K562 (cell line): ENCODE measurements around the gene CENPT. TPM values are rescaled to one million over a fixed set of nuclear protein-coding genes. Genes with fewer than 3 reads are reported as not detected.

Source experiments
- CXXC5 ChIP-seq: fragments of 250-450 bp; sonication (Bioruptor Pico); IDR thresholded peaks from 2 replicates; pipeline ENCODE4 v1.8.0; 2022; ENCODE audit warnings: inconsistent platforms, mild to moderate bottlenecking, moderate library complexity
- ETS2 ChIP-seq: IDR thresholded peaks from 2 replicates; pipeline ENCODE4 v1.6.1; 2016; ENCODE audit warnings: borderline replicate concordance, missing genetic modification characterization, mild to moderate bottlenecking, moderate library complexity, missing compliant biosample characterization; ENCODE audit not compliant: poor library complexity, severe bottlenecking
- FOXJ3 ChIP-seq: sonication (generic); formaldehyde crosslinking; IDR thresholded peaks from 2 replicates; pipeline ENCODE4 v1.4.0; 2020; ENCODE audit warnings: mild to moderate bottlenecking, missing genetic modification reagents
- NCOA6 ChIP-seq: fragments of 450-650 bp; IDR thresholded peaks from 2 replicates; pipeline ENCODE4 v1.6.1; 2017; ENCODE audit warnings: mild to moderate bottlenecking
- POLR3A ChIP-seq: IDR thresholded peaks from 2 replicates; pipeline ENCODE4 v1.6.1; 2011; ENCODE audit warnings: borderline replicate concordance, mild to moderate bottlenecking, moderate library complexity; ENCODE audit not compliant: insufficient read length, insufficient read depth; ENCODE audit errors: extremely low read depth
- POU5F1 ChIP-seq: fragments of 150-350 bp; IDR thresholded peaks from 2 replicates; pipeline ENCODE4 v1.6.1; 2014; ENCODE audit warnings: borderline replicate concordance, low read length, low read depth, mild to moderate bottlenecking; ENCODE audit not compliant: partially characterized antibody
- PRDM10 ChIP-seq: fragments of 450-650 bp; IDR thresholded peaks from 2 replicates; pipeline ENCODE4 v1.6.1; 2018; ENCODE audit not compliant: partially characterized antibody
- PRPF4 ChIP-seq: fragments of 200-400 bp; formaldehyde crosslinking; IDR thresholded peaks from one replicate; pipeline ENCODE4 v1.6.1; 2017; ENCODE audit warnings: low read length, low read depth, mild to moderate bottlenecking; ENCODE audit not compliant: insufficient read depth, poor library complexity, severe bottlenecking
- TAF1 ChIP-seq: IDR thresholded peaks from 2 replicates; pipeline ENCODE4 v1.6.1; 2011; ENCODE audit warnings: mild to moderate bottlenecking, low read length, moderate library complexity; ENCODE audit not compliant: insufficient read depth, control insufficient read depth, severe bottlenecking; ENCODE audit errors: extremely low read depth
- THRAP3 ChIP-seq: fragments of 450-650 bp; IDR thresholded peaks from 2 replicates; pipeline ENCODE4 v1.6.1; 2016; ENCODE audit warnings: mild to moderate bottlenecking, inconsistent platforms, borderline replicate concordance
- ZNF140 ChIP-seq: fragments of 250-450 bp; sonication (Bioruptor Pico); IDR thresholded peaks from 2 replicates; pipeline ENCODE4 v1.8.0; 2021; ENCODE audit warnings: moderate library complexity, mild to moderate bottlenecking, inconsistent platforms
- ZNF184 ChIP-seq: sonication (generic); formaldehyde crosslinking; IDR thresholded peaks from 2 replicates; pipeline ENCODE4 v1.5.0; 2020; ENCODE audit warnings: missing genetic modification reagents
- ZNF318 ChIP-seq, 2 experiments: fragments of 450-650 bp; IDR thresholded peaks; 2 replicates each; pipeline ENCODE4 v1.6.1; 2016; ENCODE audit warnings: mild to moderate bottlenecking in 2 of 2, borderline replicate concordance in 1 of 2, low read depth in 1 of 2, moderate library complexity in 1 of 2
- ZNF41 ChIP-seq: fragments of 250-450 bp; sonication (Bioruptor Pico); conservative IDR thresholded peaks from 2 replicates; pipeline ENCODE4 v1.4.0; 2020; ENCODE audit warnings: mild to moderate bottlenecking
- ZNF764 ChIP-seq: fragments of 250-450 bp; sonication (Bioruptor Pico); IDR thresholded peaks from 2 replicates; pipeline ENCODE4 v1.4.0; 2020; ENCODE audit warnings: low read depth, mild to moderate bottlenecking, moderate library complexity
- polyA plus RNA-seq, 8 experiments: library from polyadenylated mRNA; depleted of rRNA in 4 of 8; stranded (reverse) in 5 of 8; unstranded in 3 of 8; fragments of >200 nt; fragmentation: Nextera tagmentation in 2 of 8; fragmentation: Illumina TruSeq in 1 of 8; extraction: Ambion mirVana in 2 of 8; extraction: Trizol in 1 of 8; gene quantifications; 2 replicates each; pipeline versions ENCODE4 v1.2.1 to v1.2.3, GENCODE V29; 2011 to 2014; ENCODE audit warnings: inconsistent platforms in 1 of 8, missing spikeins in 1 of 8
- total RNA-seq, 7 experiments: library from RNA; depleted of rRNA in 6 of 7; stranded (reverse); fragments of >200 nt in 6 of 7; fragmentation: Illumina TruSeq in 2 of 7; extraction: Trizol in 2 of 7; gene quantifications; 2 replicates each; pipeline versions ENCODE4 v1.2.1 to v1.2.3, GENCODE V29; 2011 to 2021; ENCODE audit warnings: low replicate concordance in 1 of 7

The CENPT gene
- total and polyA plus RNA-seq, 9 of the 15 experiments (the other 6 are each of a cell fraction or from before 2014, with no cell fraction given) = 3.6 to 94.2 (median 44.1) TPM

GRCh38 chr16:67847064-67847861 lies at the start of gene CENPT (continued):
- TF ChIP-seq FOXJ3 (CRISPR knock-in tag) (no peak), PRDM10 (no peak), CXXC5 (CRISPR knock-in tag) (no peak), ETS2 (tag) (no peak), TAF1 (peak; percentile 58), ZNF184 (CRISPR knock-in tag) (no peak), NCOA6 (no peak), ZNF140 (CRISPR knock-in tag) (no peak), ZNF41 (CRISPR knock-in tag) (no peak), PRPF4 (no peak), ZNF764 (CRISPR knock-in tag) (no peak), THRAP3 (no peak), POLR3A (no peak), POU5F1 (no peak), ZNF318 (IDR thresholded peaks at IDR 0.05; ENCODE audit: borderline replicate concordance in 1 of 2, low read depth in 1 of 2) (no peak)
